ENCODE measurements around the gene COL21A1.

The COL21A1 gene

DNA sequence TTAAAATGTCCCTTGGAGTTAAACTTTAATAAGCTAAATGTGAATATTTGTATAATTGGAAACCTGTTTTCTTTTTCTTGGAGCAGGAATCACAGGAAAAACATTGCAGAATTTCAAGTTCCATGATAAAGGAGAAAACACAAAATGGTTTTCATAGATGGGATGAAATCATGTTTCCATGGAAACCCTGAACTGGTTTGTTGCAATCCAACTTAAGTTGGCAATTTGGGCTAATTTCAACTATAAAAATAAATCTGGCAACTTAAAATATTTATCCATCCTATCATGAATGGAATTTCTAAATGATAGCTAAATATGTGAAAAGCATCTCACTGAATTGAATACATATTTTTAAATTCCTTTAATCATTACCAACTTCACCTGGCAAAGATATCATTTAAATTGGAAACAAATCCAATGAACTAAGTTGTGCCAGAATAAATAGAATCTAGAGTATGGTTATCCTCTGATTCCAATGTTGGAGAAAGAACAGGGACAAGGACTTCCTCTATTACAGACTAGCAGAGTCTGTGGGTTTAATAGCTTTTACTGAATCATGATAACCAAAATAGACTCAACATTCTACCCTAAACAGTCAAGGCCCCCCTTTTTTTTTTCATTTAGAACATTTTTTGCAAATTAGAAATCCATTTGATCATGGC is 33.2 kb downstream of the COL21A1 start:
- TF ChIP-seq, protein P1, sequence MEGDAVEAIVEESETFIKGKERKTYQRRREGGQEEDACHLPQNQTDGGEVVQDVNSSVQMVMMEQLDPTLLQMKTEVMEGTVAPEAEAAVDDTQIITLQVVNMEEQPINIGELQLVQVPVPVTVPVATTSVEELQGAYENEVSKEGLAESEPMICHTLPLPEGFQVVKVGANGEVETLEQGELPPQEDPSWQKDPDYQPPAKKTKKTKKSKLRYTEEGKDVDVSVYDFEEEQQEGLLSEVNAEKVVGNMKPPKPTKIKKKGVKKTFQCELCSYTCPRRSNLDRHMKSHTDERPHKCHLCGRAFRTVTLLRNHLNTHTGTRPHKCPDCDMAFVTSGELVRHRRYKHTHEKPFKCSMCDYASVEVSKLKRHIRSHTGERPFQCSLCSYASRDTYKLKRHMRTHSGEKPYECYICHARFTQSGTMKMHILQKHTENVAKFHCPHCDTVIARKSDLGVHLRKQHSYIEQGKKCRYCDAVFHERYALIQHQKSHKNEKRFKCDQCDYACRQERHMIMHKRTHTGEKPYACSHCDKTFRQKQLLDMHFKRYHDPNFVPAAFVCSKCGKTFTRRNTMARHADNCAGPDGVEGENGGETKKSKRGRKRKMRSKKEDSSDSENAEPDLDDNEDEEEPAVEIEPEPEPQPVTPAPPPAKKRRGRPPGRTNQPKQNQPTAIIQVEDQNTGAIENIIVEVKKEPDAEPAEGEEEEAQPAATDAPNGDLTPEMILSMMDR (IDR thresholded peaks at IDR 0.05; ENCODE audit: insufficient read depth, low read length, poor library complexity, severe bottlenecking) = no peak
- H3K4me3 ChIP-seq (replicated peaks; ENCODE audit: low read depth, low read length) = no peak overlapping the region
- H3K36me3 ChIP-seq (ENCODE audit: control insufficient read depth, insufficient read depth, low read length) = no peaks in the 10 kb centered on the region

DNA sequence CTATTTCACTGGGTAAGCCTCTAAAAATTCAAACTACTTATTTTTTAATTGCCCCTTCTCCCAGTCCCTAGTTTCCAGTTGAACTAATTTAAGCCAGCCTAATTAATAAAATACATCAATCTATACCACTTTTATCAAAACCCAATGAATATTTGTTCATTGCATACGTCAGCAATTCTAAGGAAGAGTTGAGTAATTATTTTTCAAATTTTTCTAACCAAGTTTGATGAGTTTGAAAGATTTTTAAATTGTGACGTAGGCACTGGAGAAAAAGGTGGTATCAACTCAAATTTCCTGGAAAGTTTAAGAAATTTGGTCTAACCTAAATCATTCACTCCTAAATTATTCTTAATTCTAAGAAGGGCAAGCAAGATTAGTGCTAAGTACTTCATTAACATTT is 35.7 kb downstream of the COL21A1 start:
- TF ChIP-seq, protein P1 (IDR thresholded peaks at IDR 0.05; ENCODE audit: insufficient read depth, low read length, poor library complexity, severe bottlenecking) = no peak
- no peak for DNase-seq (ENCODE audit: extremely low read depth, insufficient read length)
- Histone ChIP-seq H3K4me3 (replicated peaks; ENCODE audit: low read depth, low read length) (no peak overlapping the region), H3K36me3 (ENCODE audit: control insufficient read depth, insufficient read depth, low read length) (no peaks in the 10 kb centered on the region), H3K27me3 (replicated peaks; ENCODE audit: control insufficient read depth, insufficient read depth, low read length) (no peaks in the 10 kb centered on the region)

More for the DNA sequence above, 33.2 kb downstream of the COL21A1 start:
- DNase-seq (ENCODE audit: extremely low read depth, insufficient read length) = no peak
- H3K27me3 ChIP-seq (replicated peaks; ENCODE audit: control insufficient read depth, insufficient read depth, low read length) = no peaks in the 10 kb centered on the region

DNA sequence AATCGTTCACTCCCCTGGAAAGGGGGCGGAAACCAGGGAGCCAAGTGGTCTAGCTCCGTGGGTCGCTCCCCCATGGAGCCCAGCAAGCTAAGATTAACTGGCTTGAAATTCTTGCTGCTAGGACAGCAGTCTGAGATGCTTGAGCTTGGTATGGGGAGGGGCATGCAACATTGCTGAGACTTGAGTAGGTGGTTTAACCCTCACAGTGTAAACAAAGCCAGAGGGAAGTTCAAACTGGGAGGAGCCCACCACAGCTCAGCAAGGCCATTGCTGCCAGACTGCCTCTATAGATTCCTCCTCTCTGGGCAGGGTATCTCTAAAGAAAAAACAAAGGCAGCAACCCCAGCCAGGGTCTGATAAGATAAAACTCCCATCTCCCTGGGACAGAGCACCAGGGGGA is 43.2 kb downstream of the COL21A1 start:
- H3K27me3 ChIP-seq (replicated peaks; ENCODE audit: control insufficient read depth, insufficient read depth, low read length) = no peaks in the 10 kb centered on the region
- DNase-seq (ENCODE audit: extremely low read depth, insufficient read length) = no peak
- H3K36me3 ChIP-seq (ENCODE audit: control insufficient read depth, insufficient read depth, low read length) = no peaks in the 10 kb centered on the region
- TF ChIP-seq, protein P1 (IDR thresholded peaks at IDR 0.05; ENCODE audit: insufficient read depth, low read length, poor library complexity, severe bottlenecking) = no peak
- H3K4me3 ChIP-seq (replicated peaks; ENCODE audit: low read depth, low read length) = no peak overlapping the region

DNA sequence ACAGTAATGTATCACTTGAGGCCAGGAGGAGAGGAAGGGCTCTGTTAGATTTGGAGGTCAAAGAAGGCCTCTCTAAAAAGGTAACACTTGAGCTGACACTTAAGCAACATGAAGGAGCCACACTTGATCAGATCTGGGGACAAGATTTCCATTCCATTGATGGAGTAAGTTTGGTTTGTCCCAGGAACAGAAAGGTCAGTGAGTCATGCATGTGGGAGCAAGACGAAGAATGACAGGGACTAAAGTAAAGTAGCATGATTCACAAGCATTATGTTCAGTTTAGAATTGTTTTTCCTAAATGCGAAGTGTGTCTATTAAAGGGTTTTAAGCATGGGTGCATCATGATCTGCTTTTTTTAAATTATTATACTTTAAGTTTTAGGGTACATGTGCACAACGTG is 47.4 kb downstream of the COL21A1 start:
- Histone ChIP-seq H3K36me3 (ENCODE audit: control insufficient read depth, insufficient read depth, low read length) (no peaks in the 10 kb centered on the region), H3K27me3 (replicated peaks; ENCODE audit: control insufficient read depth, insufficient read depth, low read length) (no peaks in the 10 kb centered on the region), H3K4me3 (replicated peaks; ENCODE audit: low read depth, low read length) (no peak overlapping the region)
- TF ChIP-seq, protein P1 (IDR thresholded peaks at IDR 0.05; ENCODE audit: insufficient read depth, low read length, poor library complexity, severe bottlenecking) = no peak
- DNase-seq (ENCODE audit: extremely low read depth, insufficient read length) = no peak

DNA sequence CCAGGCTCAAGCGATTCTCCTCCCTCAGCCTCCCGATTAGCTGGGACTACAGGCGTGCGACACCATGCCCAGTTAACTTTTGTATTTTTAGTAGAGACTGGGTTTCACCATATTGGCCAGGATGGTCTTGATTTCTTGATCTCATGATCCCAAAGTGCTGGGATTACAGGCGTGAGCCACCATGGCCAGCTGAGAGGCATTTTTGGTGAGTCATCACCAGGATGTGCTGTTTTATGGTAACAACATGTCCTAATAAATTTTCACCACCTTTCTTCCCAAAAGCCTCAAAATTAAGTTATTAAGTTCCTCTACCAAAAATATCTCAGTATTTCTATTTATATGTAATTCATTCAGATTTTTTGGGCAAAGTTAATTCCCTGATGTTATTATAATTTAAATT is 53.5 kb downstream of the COL21A1 start:
- Histone ChIP-seq H3K4me3 (replicated peaks; ENCODE audit: low read depth, low read length) (no peak overlapping the region), H3K27me3 (replicated peaks; ENCODE audit: control insufficient read depth, insufficient read depth, low read length) (no peaks in the 10 kb centered on the region), H3K36me3 (ENCODE audit: control insufficient read depth, insufficient read depth, low read length) (no peaks in the 10 kb centered on the region)
- TF ChIP-seq, protein P1 (IDR thresholded peaks at IDR 0.05; ENCODE audit: insufficient read depth, low read length, poor library complexity, severe bottlenecking) = no peak
- no peak for DNase-seq (ENCODE audit: extremely low read depth, insufficient read length)

DNA sequence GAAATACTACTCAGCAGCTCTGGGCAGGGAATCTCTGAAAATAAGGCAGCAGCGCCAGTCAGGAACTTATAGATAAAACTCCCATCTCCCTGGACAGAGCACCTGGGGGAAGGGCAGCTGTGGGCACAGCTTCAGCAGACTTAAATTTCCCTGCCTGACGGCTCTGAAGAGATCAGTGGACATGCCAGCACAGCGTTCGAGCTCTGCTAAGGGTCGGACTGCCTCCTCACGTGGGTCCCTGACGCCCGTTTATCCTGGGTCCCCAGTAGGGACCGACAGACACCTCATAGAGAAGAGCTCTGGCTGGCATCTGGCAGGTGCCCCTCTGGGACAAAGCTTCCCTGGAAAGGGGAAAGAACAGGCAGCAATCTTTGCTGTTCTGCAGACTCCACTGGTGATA is 59.0 kb downstream of the COL21A1 start:
- H3K36me3 ChIP-seq (ENCODE audit: control insufficient read depth, insufficient read depth, low read length) = no peaks in the 10 kb centered on the region
- TF ChIP-seq, protein P1 (IDR thresholded peaks at IDR 0.05; ENCODE audit: insufficient read depth, low read length, poor library complexity, severe bottlenecking) = no peak
- H3K27me3 ChIP-seq (replicated peaks; ENCODE audit: control insufficient read depth, insufficient read depth, low read length) = no peaks in the 10 kb centered on the region
- H3K4me3 ChIP-seq (replicated peaks; ENCODE audit: low read depth, low read length) = no peak overlapping the region
- DNase-seq (ENCODE audit: extremely low read depth, insufficient read length) = no peak

All from GM06990 (cell line).